HG02943 (cell line): Measurements from ENCODE around the gene CISTR.
"Not testable (repeated sequence)": the region's sequence is repeated elsewhere in the genome, so short reads cannot be mapped to it uniquely, and the experiment has no call there.

Experiments used
- ATAC-seq: cut with Tn5 transposase; IDR thresholded peaks from one replicate; pipeline ENCODE4 v1.9.1; 2021; ENCODE audit warnings: mild to moderate bottlenecking, low read depth, moderate library complexity; ENCODE audit not compliant: unreplicated experiment

The CISTR gene

GRCh38 chr12:53725824-53726223 lies 26.0 kb downstream of the CISTR start:
- ATAC-seq = no peak

DNA sequence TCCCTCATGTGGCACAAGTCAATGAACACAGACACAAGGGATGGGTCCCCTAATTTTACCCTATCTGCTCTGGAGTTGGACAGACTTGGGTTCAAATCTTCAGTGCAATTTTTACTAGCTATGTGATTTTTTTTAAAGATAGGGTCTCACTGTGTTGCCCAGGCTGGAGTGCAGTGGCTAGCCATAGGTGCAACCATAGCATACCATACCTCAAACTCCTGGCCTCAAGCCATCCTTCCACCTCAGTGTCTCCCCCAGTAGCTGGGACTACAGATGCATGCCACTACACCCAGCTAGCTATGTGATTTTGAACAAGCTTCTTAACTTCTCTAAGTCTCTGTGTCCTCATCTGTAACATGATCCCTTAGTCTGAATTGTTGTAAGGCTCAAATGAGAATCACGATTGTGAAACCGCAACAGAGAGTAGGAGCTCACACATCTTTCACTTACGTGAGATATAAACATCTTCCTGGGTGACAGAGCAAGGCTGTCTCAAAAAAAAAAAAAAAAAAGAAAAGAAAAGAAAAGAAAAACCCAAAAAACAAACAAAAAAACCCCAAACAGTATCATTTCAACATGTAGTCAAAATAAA lies 29.2 kb downstream of the CISTR start:
- ATAC-seq = no peak

- ATAC-seq = no peak
These were observed 30.8 kb downstream of the CISTR start for GRCh38 chr12:53720946-53721345.

- ATAC-seq = no peak
These were observed 32.1 kb downstream of the CISTR start for GRCh38 chr12:53719649-53720048.

GRCh38 chr12:53718567-53718966 lies 33.2 kb downstream of the CISTR start:
- ATAC-seq = not testable (repeated sequence)

GRCh38 chr12:53717319-53717718 lies 34.5 kb downstream of the CISTR start:
- no peak for ATAC-seq

DNA sequence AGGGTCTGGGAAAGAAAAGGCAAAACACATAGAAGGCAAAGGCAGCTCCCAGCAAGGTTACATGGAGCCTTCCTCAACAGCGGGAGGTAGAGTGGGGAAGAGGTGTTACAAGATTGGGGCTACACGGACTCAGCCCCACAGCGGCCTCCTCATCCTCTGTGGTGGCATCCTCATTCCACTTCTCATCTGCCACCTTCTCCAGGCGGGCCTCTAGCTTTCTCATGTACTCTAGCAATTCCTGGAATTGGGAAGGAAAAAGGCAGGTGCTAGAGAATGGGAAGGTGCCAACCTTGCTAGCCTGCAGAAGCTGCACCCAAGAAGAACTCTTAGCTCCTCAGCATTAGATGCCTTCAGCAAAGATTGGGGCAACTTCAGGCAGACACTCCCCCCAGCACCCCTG lies 37.8 kb downstream of the CISTR start:
- ATAC-seq = no peak

GRCh38 chr12:53713516-53713915 lies 38.3 kb downstream of the CISTR start:
- no peak for ATAC-seq

DNA sequence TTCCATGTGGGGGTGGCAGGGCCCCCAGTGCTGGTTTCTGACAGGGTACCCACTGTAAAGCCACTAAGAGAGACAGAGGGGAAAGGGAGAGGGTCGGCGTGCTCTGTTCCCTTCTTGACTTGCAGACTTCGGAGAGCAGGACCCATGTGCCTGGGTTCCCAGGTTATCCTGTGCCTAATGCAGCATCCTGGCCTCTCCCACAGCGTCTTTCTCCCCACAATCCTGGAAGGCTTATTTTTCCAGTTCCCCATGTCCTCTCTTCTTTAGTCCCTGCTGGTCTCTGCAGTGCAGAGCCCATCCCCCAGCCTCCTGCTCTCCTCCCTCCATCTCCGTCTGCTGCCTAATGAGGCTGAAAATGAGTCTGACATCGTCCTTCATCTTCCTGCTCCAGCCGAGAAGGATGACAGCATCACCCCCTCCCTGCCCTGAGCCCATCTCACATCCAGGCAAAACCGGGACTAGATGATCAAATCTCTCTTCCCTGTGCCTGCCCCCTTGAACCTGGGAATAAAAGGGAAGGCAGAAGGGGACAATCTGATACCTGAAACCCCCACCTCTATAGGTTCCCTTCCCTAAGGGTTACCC lies 39.6 kb downstream of the CISTR start:
- ATAC-seq = no peak

DNA sequence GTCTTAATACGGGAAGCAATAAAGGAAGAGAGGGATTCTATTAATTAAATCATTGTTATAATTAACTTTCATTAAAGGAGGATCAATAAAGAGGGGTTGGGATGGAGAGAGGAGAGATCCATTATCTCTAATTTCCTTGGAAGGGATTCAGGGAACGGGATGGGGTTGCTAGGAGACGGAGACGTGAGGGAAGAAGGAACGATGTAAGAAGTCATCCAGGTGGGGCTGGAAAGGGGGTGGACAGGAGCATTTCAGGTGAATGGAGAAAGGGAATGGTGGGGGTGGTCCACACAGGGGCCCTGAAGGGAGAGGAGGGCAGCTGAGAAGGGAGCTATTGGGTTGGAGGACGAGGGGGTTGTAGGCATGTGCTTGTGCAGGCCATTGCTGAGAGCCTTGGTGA lies 41.7 kb downstream of the CISTR start:
- ATAC-seq = no peak

GRCh38 chr12:53709671-53710070 lies 42.1 kb downstream of the CISTR start:
- no peak for ATAC-seq

GRCh38 chr12:53706080-53706479 lies 45.7 kb downstream of the CISTR start:
- no peak for ATAC-seq

GRCh38 chr12:53703756-53704155 lies 48.0 kb downstream of the CISTR start:
- ATAC-seq = no peak

DNA sequence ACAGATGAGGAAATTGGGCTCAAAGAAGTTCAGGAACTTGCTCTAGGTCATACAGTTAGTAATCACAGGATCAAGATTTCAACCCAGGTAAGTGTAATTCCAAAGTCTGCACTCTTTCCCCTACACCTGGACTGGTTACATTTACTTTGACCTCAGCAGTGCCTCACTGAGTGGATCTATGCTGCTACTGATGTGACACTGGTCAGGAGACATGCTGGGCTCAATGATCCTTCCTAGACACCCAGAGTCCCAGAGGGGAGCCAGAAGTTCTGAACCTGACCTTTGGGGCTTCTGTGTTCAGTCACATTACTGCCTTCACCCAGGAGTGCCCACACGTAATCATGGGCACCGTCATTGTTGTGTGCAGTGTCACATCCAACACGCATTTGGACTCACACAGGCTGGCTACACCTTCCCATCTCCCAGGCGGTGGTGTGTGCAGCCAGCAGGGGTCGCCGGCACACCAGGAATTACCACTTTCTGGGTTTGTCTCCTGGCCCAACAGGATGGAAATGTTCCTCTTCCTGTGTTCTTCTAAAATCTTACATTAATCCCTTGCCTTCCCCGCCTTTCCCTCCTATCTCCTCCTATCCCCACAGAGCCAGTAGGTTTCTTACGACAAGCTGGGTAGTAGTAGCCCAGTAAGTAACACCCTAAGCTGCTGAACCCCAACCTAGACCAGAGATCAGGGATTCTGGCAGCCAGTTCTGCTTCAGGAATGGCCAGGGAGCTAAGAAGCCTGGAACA lies 50.1 kb downstream of the CISTR start:
- no peak for ATAC-seq

GRCh38 chr12:53700567-53700966 lies 51.2 kb downstream of the CISTR start:
- ATAC-seq = no peak

- no peak for ATAC-seq
These were observed 52.1 kb downstream of the CISTR start for GRCh38 chr12:53699678-53700025.

DNA sequence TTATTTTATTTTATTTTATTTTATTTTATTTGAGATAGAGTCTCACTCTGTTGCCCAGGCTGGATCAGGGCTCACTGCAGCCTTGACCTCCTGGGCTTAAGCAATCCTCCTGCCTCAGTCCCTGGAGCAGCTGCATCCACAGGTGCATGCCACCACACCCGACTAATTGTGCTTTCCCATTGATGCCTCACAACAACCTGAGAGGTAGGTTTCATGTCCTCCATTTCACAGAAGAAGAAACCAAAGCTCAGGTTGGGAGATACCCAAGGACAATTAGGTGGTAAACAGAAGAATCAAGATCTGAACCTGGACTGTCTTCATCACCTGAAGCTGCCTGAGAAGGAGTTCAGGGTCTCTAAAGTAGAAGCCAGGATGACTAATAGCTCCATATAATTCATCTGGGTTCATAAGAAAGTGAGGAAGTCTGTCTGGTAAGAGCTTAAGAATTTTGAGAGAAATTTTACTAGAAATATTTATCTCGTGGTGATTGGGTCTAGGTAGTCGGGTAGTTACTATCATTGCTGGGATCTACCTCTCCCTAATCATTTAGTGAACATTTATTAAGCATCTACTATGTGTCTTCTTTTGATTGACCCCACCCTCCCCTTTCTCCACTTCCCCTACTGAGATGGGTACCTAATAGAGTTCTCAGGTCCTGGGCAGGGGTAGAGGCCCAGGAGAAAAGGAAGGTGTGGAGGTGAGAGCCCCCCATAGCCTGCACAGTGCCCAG lies 52.7 kb downstream of the CISTR start:
- no peak for ATAC-seq

DNA sequence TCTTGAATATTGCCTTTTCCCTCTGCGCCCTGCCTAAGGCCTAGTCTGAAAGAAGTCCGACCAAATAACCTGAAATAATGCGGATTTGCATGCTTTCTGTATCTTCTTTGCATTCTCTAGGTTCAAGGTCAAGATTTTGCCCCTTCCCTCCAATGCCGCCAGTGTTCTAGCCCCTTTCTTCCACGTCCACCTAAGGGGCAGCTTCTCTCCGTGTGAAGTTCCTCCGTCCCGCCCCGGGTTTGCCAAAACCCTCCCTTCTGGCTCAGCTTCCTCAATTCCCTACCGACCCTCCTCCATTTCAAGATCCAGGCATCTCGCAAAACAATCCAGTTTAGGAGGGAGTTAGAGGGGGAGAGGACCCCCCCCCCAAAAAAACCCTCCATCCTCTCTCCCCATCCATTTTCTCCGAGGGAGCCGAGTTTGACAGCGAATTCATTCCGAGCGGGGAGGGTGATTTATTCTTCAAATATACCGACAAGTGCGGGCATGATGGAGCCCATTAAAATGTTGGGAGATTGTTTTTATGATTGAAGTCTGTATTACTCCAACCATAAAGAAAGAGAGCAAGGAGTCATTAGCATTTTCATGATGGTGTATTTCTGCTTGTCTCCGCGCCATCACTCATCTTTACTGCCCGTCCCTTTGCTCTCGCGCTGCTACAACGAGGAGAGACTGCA lies 55.0 kb downstream of the CISTR start:
- ATAC-seq = no peak
